Epithelial cell of proximal tubule (primary cell): ENCODE results near the gene FBXO31. TPM values are rescaled to one million over a fixed set of nuclear protein-coding genes. Genes with fewer than 3 reads are reported as not detected.

Experiments used
- DNase-seq: peaks from one replicate; pipeline ENCODE4 v3.0.0-alpha.2; 2011; ENCODE audit warnings: low read depth
- H3K4me3 ChIP-seq: 2 replicates; pipeline ENCODE4 v1.5.1; 2011; ENCODE audit warnings: low read depth, mild to moderate bottlenecking, low read length
- CTCF ChIP-seq: conservative IDR thresholded peaks from 2 replicates; pipeline ENCODE4 v1.5.1; 2012; ENCODE audit warnings: low read depth, mild to moderate bottlenecking, low read length
- total RNA-seq: library from RNA; depleted of rRNA; stranded (reverse); fragments of >200 nt; gene quantifications from 2 replicates; pipeline ENCODE4 v1.2.3, GENCODE V29; 2015

The FBXO31 gene, protein sequence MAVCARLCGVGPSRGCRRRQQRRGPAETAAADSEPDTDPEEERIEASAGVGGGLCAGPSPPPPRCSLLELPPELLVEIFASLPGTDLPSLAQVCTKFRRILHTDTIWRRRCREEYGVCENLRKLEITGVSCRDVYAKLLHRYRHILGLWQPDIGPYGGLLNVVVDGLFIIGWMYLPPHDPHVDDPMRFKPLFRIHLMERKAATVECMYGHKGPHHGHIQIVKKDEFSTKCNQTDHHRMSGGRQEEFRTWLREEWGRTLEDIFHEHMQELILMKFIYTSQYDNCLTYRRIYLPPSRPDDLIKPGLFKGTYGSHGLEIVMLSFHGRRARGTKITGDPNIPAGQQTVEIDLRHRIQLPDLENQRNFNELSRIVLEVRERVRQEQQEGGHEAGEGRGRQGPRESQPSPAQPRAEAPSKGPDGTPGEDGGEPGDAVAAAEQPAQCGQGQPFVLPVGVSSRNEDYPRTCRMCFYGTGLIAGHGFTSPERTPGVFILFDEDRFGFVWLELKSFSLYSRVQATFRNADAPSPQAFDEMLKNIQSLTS
- 14.8 and 18.0 TPM in 2 replicates for total RNA-seq

DNA sequence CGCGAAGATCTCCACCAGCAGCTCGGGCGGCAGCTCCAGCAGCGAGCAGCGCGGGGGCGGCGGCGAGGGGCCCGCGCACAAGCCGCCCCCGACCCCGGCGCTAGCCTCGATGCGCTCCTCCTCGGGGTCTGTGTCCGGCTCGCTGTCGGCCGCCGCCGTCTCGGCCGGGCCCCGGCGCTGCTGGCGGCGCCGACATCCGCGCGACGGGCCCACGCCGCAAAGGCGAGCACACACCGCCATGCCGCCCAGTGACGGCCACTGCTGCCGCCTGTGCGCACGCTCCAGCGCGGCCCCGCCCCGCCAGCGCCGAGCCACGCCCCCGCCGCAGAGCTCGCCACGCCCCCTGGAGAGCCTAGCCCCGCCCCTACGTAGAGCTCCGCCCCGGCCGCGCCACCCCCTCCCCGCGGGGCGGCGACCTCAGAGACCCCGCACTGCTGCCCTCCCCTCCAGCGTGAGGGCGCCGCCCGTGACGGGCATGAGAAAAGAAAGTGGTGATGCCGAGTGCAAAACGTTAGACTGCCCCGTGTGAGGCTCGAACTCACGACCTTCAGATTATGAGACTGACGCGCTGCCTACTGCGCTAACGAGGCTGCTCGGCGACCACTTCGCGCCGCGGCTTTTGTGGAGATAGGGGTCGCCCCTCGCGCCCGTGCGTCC lies at the start of gene FBXO31:
Gene FBXO31, minus strand, starts transcription at position 272 of the 657 bp plus-strand sequence. Its CDS starts 32 bp downstream, at position 240.
- peak within 1 kb of the TSS; percentile 54 for H3K4me3 ChIP-seq
- no peak for DNase-seq
- no peak for TF ChIP-seq CTCF

DNA sequence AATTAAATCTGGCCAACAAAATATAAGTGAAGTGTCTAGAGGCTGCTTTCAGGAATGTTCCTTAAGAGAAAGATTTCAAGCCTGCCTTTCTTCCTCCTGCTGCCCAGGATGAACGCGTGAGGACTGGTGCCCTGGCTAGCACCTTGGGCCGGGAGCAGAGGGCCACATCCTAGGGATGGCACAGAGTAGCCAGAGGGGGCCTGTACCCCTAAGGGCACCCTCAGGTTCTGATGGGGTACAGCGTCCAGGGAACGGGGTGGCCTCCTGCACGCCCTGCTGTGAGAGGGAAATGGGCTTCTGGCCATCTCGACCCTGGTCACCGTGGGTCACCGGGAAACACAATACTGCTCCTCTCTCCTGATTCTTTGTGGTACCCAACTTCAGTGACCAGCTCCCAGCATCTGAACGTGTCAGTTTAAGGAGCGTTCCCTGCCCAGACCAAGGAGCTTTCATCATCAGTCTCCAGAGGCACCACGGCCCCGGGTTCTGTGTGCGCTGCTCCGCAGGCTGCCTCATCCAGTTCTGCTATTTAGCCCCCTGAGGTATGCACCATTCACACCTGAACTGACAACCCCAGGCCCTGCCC lies 48.8 kb upstream of the FBXO31 start:
- TF ChIP-seq CTCF = no peak
- no peak overlapping the region for H3K4me3 ChIP-seq

GRCh38 chr16:87431926-87432325 lies 48.4 kb upstream of the FBXO31 start:
- DNase-seq = no peak
- H3K4me3 ChIP-seq = no peak overlapping the region
- no peak for TF ChIP-seq CTCF

More for the DNA sequence above, 48.8 kb upstream of the FBXO31 start:
- no peak for DNase-seq

- TF ChIP-seq CTCF = no peak
- H3K4me3 ChIP-seq = no peak overlapping the region
- no peak for DNase-seq
These were observed 43.0 kb upstream of the FBXO31 start for GRCh38 chr16:87426423-87427215.

DNA sequence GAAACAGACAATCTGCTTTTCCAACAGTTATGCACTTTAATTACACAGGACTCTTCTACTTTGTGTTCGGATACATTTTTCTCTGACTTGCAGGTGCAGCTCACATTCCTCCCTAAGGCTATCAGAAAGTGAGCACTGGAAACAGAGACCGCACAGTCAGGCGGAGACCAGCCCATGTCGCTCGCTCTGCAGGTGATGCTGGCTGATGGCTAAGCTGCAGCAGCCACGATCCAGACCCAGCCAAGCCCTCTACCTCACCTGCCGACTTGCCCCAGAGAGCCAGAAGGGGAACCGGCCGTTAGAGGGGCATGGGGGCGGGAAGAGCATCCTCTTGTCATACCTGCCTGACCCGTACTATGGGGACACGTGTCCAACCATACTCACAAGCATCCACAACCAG lies 42.4 kb upstream of the FBXO31 start:
- no peak overlapping the region for H3K4me3 ChIP-seq
- no peak for TF ChIP-seq CTCF
- no peak for DNase-seq

DNA sequence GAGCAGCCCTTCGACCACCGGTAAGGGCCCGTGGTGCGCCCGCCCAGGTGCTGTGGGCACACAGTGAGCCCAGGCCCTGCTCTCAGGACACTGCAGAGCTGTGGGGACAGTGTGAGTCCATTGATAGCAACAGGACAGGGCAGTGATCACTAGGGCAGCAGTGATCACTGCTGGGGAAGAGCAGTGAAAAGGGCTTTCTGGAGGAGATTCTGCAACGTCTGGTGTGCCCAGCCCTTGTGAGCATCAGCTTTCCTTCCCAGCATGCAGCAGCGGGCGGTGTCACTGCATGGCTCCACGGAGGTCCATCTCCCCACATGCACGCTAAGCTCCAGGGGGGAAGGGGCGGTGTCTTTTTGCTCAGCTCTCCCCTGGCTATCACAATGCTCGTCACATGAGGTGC lies 40.7 kb upstream of the FBXO31 start:
- TF ChIP-seq CTCF = no peak
- no peak for DNase-seq
- H3K4me3 ChIP-seq = no peak overlapping the region
